Activated naive CD8-positive, alpha-beta T cell (primary cell): ENCODE measurements around the gene CXorf38.
"Not testable (repeated sequence)": the region's sequence is repeated elsewhere in the genome, so short reads cannot be mapped to it uniquely, and the experiment has no call there.

ENCODE experiments used
- H3K27ac Mint-ChIP-seq: one replicate; pipeline ENCODE4 v1.8.0; 2021; ENCODE audit warnings: mixed read lengths
- H3K27me3 Mint-ChIP-seq: one replicate; pipeline ENCODE4 v1.8.0; 2021; ENCODE audit warnings: mixed read lengths
- H3K36me3 Mint-ChIP-seq: one replicate; pipeline ENCODE4 v1.8.0; 2021; ENCODE audit warnings: mixed read lengths
- H3K4me1 Mint-ChIP-seq: one replicate; pipeline ENCODE4 v1.8.0; 2021; ENCODE audit warnings: low read depth, mixed read lengths
- H3K4me3 Mint-ChIP-seq: one replicate; pipeline ENCODE4 v1.8.0; 2021; ENCODE audit warnings: mild to moderate bottlenecking, mixed read lengths
- H3K9me3 Mint-ChIP-seq: one replicate; pipeline ENCODE4 v1.8.0; 2021; ENCODE audit warnings: low read depth, mixed read lengths

The CXorf38 gene

GRCh38 chrX:40603446-40603845 is 43.9 kb downstream of the CXorf38 start:
- no peak overlapping the region for H3K4me3 Mint-ChIP-seq
- H3K27ac Mint-ChIP-seq: peak overlapping the region; percentile 34
- H3K4me1 Mint-ChIP-seq: no peaks in the 10 kb centered on the region
- H3K36me3 Mint-ChIP-seq: no peaks in the 10 kb centered on the region
- no peaks in the 10 kb centered on the region for H3K27me3 Mint-ChIP-seq
- H3K9me3 Mint-ChIP-seq: no peaks in the 10 kb centered on the region

GRCh38 chrX:40589616-40590321 is 57.6 kb downstream of the CXorf38 start:
- Mint-ChIP-seq H3K27ac (peak overlapping the region; percentile 66), H3K4me1 (peaks cover 40% of the 10 kb centered on the region), H3K4me3 (peak overlapping the region; percentile 18)
- H3K27me3 Mint-ChIP-seq, H3K36me3 Mint-ChIP-seq, H3K9me3 Mint-ChIP-seq: not testable (repeated sequence)

- Mint-ChIP-seq H3K4me1 (peaks cover 49% of the 10 kb centered on the region), H3K27ac (peak overlapping the region; percentile 46)
Observed at GRCh38 chrX:40587623-40588022, 59.7 kb downstream of the CXorf38 start.

GRCh38 chrX:40582811-40583210 is 64.5 kb downstream of the CXorf38 start:
- no peaks in the 10 kb centered on the region for H3K36me3 Mint-ChIP-seq
- H3K27ac Mint-ChIP-seq: peak overlapping the region; percentile 22
- no peaks in the 10 kb centered on the region for H3K27me3 Mint-ChIP-seq
- no peaks in the 10 kb centered on the region for H3K9me3 Mint-ChIP-seq
- H3K4me1 Mint-ChIP-seq: peaks cover 41% of the 10 kb centered on the region
- H3K4me3 Mint-ChIP-seq: peak overlapping the region; percentile 86

More at GRCh38 chrX:40587623-40588022, 59.7 kb downstream of the CXorf38 start:
- not testable (repeated sequence) for H3K36me3 Mint-ChIP-seq, H3K27me3 Mint-ChIP-seq, H3K4me3 Mint-ChIP-seq, H3K9me3 Mint-ChIP-seq

- not testable (repeated sequence) for H3K27ac Mint-ChIP-seq, H3K27me3 Mint-ChIP-seq, H3K9me3 Mint-ChIP-seq, H3K36me3 Mint-ChIP-seq
- peak overlapping the region; percentile 86 for H3K4me3 Mint-ChIP-seq
- peaks cover 36% of the 10 kb centered on the region for H3K4me1 Mint-ChIP-seq
Observed at GRCh38 chrX:40582178-40582577, 65.2 kb downstream of the CXorf38 start.

- peak overlapping the region; percentile 86 for H3K4me3 Mint-ChIP-seq
- H3K27me3 Mint-ChIP-seq: no peaks in the 10 kb centered on the region
- no peaks in the 10 kb centered on the region for H3K9me3 Mint-ChIP-seq
- H3K27ac Mint-ChIP-seq: peak overlapping the region; percentile 66
- H3K4me1 Mint-ChIP-seq: peaks cover 33% of the 10 kb centered on the region
- H3K36me3 Mint-ChIP-seq: no peaks in the 10 kb centered on the region
Observed at GRCh38 chrX:40581336-40581920, 65.9 kb downstream of the CXorf38 start.

GRCh38 chrX:40580537-40581335 is 66.6 kb downstream of the CXorf38 start, which contains the start of gene ATP6AP2:
Gene ATP6AP2 (plus strand): TSS chrX:40580970. CDS start chrX:40581066, 96 bp downstream.
- Mint-ChIP-seq H3K4me1 (peaks cover 28% of the 10 kb centered on the region), H3K36me3 (no peaks in the 10 kb centered on the region), H3K9me3 (no peaks in the 10 kb centered on the region), H3K4me3 (peak within 1 kb of the TSS; percentile 94), H3K27me3 (no peaks in the 10 kb centered on the region), H3K27ac (peak within 1 kb of the TSS; percentile 92)

- H3K36me3 Mint-ChIP-seq: no peaks in the 10 kb centered on the region
- H3K27me3 Mint-ChIP-seq: no peaks in the 10 kb centered on the region
- H3K4me3 Mint-ChIP-seq: peak overlapping the region; percentile 94
- H3K9me3 Mint-ChIP-seq: no peaks in the 10 kb centered on the region
- H3K4me1 Mint-ChIP-seq: peaks cover 25% of the 10 kb centered on the region
- H3K27ac Mint-ChIP-seq: peak overlapping the region; percentile 92
Observed at GRCh38 chrX:40579900-40580536, 67.3 kb downstream of the CXorf38 start.

GRCh38 chrX:40579141-40579540 is 68.2 kb downstream of the CXorf38 start:
- peaks cover 24% of the 10 kb centered on the region for H3K4me1 Mint-ChIP-seq
- H3K27ac Mint-ChIP-seq: no peak overlapping the region
- no peaks in the 10 kb centered on the region for H3K27me3 Mint-ChIP-seq
- H3K36me3 Mint-ChIP-seq: no peaks in the 10 kb centered on the region
- no peaks in the 10 kb centered on the region for H3K9me3 Mint-ChIP-seq
- no peak overlapping the region for H3K4me3 Mint-ChIP-seq

GRCh38 chrX:40578039-40578695 is 69.2 kb downstream of the CXorf38 start:
- Mint-ChIP-seq H3K27me3 (no peaks in the 10 kb centered on the region), H3K9me3 (no peaks in the 10 kb centered on the region), H3K36me3 (no peaks in the 10 kb centered on the region), H3K27ac (no peak overlapping the region), H3K4me3 (no peak overlapping the region), H3K4me1 (peaks cover 18% of the 10 kb centered on the region)
